NCI-H2196 treated with DMSO at 0.1 percent for 48 hours (cell line): ENCODE data around the gene ULK1.

ENCODE experiments used
- DNase-seq: peaks from one replicate; lab custom pipeline; 2025; ENCODE audit not compliant: unreplicated experiment; lab: John Stamatoyannopoulos, UW

Gene ULK1

GRCh38 chr12:131894313-131894860 is at the start of gene ULK1:
TSS of gene ULK1 (plus strand) at chr12:131894622. CDS start at chr12:131895002, 380 bp downstream.
- DNase-seq: peak; percentile 94

- DNase-seq: no peak
Observed at GRCh38 chr12:131844656-131845055, 49.8 kb upstream of the ULK1 start.

DNA sequence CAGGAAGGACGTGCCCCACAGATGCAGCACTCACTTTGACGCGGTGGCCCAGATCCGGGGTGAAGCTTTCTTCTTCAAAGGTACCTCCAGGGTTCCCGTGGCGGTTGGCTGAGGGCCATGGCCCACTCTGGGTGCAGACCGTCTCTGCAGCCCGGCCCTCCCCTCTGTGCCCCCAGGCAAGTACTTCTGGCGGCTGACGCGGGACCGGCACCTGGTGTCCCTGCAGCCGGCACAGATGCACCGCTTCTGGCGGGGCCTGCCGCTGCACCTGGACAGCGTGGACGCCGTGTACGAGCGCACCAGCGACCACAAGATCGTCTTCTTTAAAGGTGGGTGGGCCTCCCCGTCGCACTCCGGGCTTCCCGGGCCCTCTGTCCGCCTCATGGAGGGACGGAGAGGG is 49.3 kb upstream of the ULK1 start:
- DNase-seq: no peak

DNA sequence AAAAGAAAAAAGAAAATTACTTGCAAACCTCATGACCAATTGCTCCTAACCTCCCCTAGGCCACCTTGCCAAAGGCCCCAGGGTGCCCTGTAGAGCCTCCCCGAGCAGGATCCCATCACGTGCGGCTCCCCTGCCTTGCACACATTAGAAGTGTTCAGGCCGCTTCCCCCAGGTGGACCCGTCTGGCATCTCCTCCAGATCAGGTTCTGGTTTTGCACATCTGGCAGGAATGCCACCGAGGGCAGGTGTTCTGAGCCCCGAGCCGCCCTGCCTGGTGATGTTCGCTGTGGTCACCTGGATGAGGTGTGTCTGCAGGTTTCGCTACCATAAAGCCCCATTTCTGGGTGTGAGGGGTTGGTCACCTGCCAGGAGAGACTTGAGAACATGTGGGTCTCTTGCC is 47.0 kb upstream of the ULK1 start:
- DNase-seq: no peak

DNA sequence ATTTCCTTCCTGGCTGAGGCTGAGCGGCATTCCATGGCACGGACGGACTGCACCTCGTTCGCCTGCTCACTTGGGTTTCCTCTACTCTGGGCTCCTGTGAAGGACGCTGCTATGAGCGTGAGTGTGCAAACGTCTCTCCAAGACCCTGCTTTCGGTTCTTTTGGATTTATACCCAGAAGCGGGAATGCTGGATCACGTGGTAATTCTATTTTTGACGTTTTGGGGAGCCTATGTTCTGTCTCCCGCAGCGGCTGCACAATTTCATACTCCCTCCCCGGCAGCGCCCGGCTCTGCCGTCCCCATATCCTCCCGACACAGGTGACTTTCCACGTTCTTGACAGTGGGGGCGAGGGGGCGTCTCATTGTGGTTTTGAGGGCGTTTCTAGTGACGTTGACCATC is 45.7 kb upstream of the ULK1 start:
- DNase-seq: no peak

DNA sequence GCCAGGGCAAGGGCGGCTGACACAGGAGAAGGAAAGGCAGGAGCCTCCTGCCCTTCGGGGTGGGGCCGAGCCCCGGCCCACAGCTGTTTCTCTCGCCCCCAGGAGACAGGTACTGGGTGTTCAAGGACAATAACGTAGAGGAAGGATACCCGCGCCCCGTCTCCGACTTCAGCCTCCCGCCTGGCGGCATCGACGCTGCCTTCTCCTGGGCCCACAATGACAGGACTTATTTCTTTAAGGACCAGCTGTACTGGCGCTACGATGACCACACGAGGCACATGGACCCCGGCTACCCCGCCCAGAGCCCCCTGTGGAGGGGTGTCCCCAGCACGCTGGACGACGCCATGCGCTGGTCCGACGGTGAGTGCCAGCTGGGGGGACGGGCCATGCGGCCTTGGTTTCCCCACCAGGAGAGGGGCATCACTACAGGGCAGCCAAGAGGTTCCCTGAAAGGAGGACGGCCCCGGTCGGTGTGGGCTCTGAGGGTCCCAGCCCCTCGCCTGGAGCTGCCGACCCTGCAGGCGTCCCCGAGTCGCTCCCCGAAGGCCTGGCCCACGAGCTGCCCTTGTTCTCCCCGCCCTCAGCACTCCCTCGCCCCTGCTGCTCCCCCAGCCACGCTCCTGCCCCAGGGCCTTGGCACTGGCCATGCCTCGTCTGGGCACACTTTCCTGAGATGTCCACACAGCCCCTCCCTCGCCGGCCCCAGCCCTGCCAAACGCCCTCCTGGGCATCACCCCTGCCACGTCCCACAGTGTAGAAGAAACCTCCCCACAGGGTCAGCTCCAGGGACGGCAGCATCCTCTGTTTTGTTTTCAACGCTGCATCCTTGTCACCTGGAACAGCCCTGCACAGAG is 44.5 kb upstream of the ULK1 start:
- DNase-seq: no peak

- no peak for DNase-seq
Observed at GRCh38 chr12:131850856-131851559, 43.4 kb upstream of the ULK1 start.

DNA sequence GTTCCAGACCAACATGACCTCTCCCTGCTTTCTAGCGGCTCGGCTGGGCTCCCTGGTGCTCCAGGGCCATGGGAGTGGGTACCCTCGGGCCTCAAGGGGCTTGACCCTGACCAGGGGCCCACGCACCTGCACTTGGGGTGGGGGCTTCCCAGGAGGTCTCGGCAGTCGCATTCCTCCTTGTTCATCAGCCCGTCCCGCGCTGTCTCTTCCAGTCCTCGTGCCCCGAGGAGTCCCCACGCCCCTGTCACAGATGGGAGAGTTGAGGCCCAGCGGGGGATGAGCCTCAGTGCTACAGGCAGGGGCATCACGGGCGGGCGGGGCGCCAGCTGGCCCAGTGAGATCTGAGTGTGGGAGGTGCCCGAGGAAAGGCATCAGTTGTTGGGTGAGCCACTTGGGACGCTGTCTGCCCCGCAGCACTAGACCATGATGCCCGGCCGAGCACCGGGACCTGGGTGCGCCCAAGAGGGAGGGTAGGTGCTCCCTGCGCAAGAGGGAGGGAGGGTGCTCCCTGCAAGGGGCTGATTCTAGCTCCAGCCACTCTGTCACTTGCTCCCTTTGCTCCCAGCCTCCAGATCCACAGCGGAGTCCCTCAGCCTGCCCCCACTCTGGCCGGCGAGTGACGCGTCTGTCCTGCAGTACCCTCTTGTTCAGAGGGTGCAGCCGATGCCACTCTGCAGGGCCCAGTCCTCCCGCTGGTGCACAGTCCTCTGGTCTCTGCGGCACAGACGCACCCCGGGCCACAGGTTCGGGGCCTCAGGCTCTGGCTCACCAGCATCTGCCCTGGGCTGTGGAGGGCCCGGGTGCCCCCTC is 42.5 kb upstream of the ULK1 start:
- DNase-seq: no peak

GRCh38 chr12:131852551-131853299 is 41.7 kb upstream of the ULK1 start:
- DNase-seq: no peak

- no peak for DNase-seq
Observed at GRCh38 chr12:131853832-131854797, 40.3 kb upstream of the ULK1 start.

DNA sequence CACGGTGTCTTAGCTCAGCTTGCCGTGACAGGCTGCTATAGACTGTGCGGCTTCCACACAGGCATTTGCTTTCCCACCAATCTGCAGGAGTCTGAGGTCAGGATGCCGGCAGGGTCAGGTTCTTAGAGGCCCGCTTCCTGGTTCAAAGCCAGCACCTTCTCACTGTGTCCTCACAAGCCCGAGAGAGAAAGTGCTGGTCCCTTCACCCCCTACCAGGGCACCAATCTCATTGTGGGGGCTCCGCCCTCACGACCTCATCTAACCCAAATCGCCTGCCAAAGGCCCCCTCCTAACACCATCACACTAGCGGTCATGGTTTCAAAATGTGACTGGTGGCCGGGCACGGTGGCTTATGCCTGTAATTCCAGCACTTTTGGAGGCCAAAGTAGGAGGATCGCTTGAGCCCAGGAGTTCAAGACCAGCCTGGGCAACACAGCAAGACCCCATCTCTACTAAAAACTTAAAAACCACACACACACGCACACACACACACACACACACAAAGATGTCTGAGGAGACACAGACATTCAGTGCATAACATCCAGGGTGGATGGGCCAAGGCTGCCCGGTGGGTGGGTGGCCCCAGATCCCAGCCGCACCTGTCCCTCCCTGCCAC is 39.5 kb upstream of the ULK1 start:
- DNase-seq: no peak

- DNase-seq: no peak
Observed at GRCh38 chr12:131855521-131856142, 38.8 kb upstream of the ULK1 start.

- DNase-seq: no peak
Observed at GRCh38 chr12:131856366-131857097, 37.9 kb upstream of the ULK1 start.

- DNase-seq: no peak
Observed at GRCh38 chr12:131857908-131858850, 36.2 kb upstream of the ULK1 start.

DNA sequence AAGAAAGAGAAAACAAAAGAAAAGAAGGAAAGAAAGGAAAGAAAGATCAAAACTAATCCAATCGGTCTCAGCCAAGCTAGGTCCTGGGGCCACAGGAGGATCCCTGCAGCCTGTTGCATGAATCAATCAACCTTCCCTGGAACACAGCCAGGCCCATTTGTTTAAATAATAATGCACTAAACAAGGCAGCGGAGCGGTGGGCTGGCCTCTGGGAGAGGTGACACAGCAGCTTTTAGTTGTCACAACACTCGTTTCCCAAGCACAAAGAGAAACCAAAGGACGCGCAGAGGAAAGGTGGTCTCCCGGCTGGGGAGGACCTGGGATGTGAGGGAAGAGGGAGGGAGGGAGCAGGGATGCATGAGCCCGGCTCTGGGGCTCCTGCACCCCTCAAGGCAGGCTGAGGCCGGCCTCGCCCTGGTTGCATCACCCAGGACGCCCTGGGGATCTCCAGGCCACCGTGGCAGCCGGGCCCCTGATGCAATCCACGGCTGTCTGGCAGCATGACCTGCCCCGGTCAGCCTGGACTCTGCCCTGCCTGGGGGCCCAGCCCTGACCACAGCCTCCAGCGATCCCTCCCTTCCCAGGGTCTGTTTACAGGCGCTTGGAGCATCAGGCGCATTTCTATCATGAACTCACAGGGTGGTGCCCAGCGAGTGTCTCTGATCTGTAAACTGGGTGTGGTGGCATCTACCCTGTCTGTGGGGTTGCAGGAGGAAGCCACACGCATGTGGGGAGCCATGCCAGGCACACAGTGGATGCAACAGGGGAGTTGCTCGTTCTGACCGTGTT is 33.8 kb upstream of the ULK1 start:
- DNase-seq: no peak
